Fibroblast of the aortic adventitia (primary cell): ENCODE data around the gene ZFYVE1. TPM values are rescaled to one million over a fixed set of nuclear protein-coding genes. Genes with fewer than 3 reads are reported as not detected.
"Not testable (repeated sequence)": the region's sequence is repeated elsewhere in the genome, so short reads cannot be mapped to it uniquely, and the experiment has no call there.

Experiments
- DNase-seq: peaks from one replicate; pipeline ENCODE4 v3.0.0-alpha.2; 2010; ENCODE audit warnings: low read depth
- H3K4me3 ChIP-seq: 2 replicates; pipeline ENCODE4 v1.5.1; 2011; ENCODE audit warnings: low read depth, mild to moderate bottlenecking, control low read depth, low read length, moderate library complexity
- CTCF ChIP-seq: IDR thresholded peaks from 2 replicates; pipeline ENCODE4 v1.5.1; 2011; ENCODE audit warnings: mild to moderate bottlenecking, low read length, control low read depth, inconsistent platforms; ENCODE audit not compliant: insufficient read depth
- total RNA-seq: library from RNA; depleted of rRNA; stranded (reverse); fragments of >200 nt; gene quantifications from 2 replicates; pipeline ENCODE4 v1.2.3, GENCODE V29; 2012; ENCODE audit warnings: low replicate concordance

The ZFYVE1 gene
- total RNA-seq, 1 donor, result 19.3 TPM

GRCh38 chr14:72970058-72970630 lies 56.8 kb downstream of the ZFYVE1 start:
- DNase-seq, result no peak
- TF ChIP-seq CTCF, result no peak
- H3K4me3 ChIP-seq, result no peak overlapping the region

GRCh38 chr14:72968316-72968715 lies 58.6 kb downstream of the ZFYVE1 start:
- H3K4me3 ChIP-seq, result no peak overlapping the region
- DNase-seq, result no peak
- TF ChIP-seq CTCF, result no peak

GRCh38 chr14:72966038-72966437 lies 60.9 kb downstream of the ZFYVE1 start:
- TF ChIP-seq CTCF, result no peak
- no peak overlapping the region for H3K4me3 ChIP-seq
- no peak for DNase-seq

GRCh38 chr14:72965249-72965648 lies 61.7 kb downstream of the ZFYVE1 start:
- H3K4me3 ChIP-seq, result no peak overlapping the region
- no peak for TF ChIP-seq CTCF
- DNase-seq, result peak; percentile 7

GRCh38 chr14:72962829-72963312 lies 64.0 kb downstream of the ZFYVE1 start:
- DNase-seq, result peak; percentile 90
- no peak for TF ChIP-seq CTCF

GRCh38 chr14:72962336-72962754 lies 64.6 kb downstream of the ZFYVE1 start:
- DNase-seq, result peak; percentile 81
- H3K4me3 ChIP-seq, result not testable (repeated sequence)

More at GRCh38 chr14:72962829-72963312, 64.0 kb downstream of the ZFYVE1 start:
- no peak overlapping the region for H3K4me3 ChIP-seq

- DNase-seq, result peak; percentile 14
- H3K4me3 ChIP-seq, result no peak overlapping the region
- no peak for TF ChIP-seq CTCF
These were observed 65.1 kb downstream of the ZFYVE1 start for GRCh38 chr14:72961579-72962335.

GRCh38 chr14:72961016-72961415 lies 65.9 kb downstream of the ZFYVE1 start:
- not testable (repeated sequence) for H3K4me3 ChIP-seq, DNase-seq
